ENCODE measurements around the gene DMPK. TPM values are rescaled to one million over a fixed set of nuclear protein-coding genes. Genes with fewer than 3 reads are reported as not detected.
"Not testable (repeated sequence)": the region's sequence is repeated elsewhere in the genome, so short reads cannot be mapped to it uniquely, and the experiment has no call there.

DMPK gene
- total RNA-seq, 1 donor from 2014 or later, result 163 TPM

GRCh38 chr19:45814851-45815480 lies 32.7 kb upstream of the DMPK start, which contains the start of gene RSPH6A:
Gene RSPH6A, minus strand, starts transcription at chr19:45815308. Its CDS starts 132 bp downstream, at chr19:45815176.
- no peak for DNase-seq (ENCODE audit: low spot score)

- DNase-seq (ENCODE audit: low spot score), result no peak
Observed at GRCh38 chr19:45814166-45814780, 32.0 kb upstream of the DMPK start.

- no peak for DNase-seq (ENCODE audit: low spot score)
Observed at GRCh38 chr19:45812297-45812696, 30.0 kb upstream of the DMPK start.

- DNase-seq (ENCODE audit: low spot score), result no peak
Observed at GRCh38 chr19:45809643-45810159, 27.4 kb upstream of the DMPK start.

- no peak for DNase-seq (ENCODE audit: low spot score)
Observed at GRCh38 chr19:45805719-45806118, 23.4 kb upstream of the DMPK start.

- DNase-seq (ENCODE audit: low spot score), result no peak
Observed at GRCh38 chr19:45804959-45805230, 22.6 kb upstream of the DMPK start.

- DNase-seq (ENCODE audit: low spot score), result no peak
Observed at GRCh38 chr19:45804140-45804958, 22.1 kb upstream of the DMPK start.

- DNase-seq (ENCODE audit: low spot score), result no peak
Observed at GRCh38 chr19:45801603-45802175, 19.4 kb upstream of the DMPK start.

- no peak for DNase-seq (ENCODE audit: low spot score)
Observed at GRCh38 chr19:45800070-45800553, 17.8 kb upstream of the DMPK start.

GRCh38 chr19:45799541-45799940 lies 17.3 kb upstream of the DMPK start:
- DNase-seq (ENCODE audit: low spot score), result not testable (repeated sequence)

GRCh38 chr19:45798995-45799517 lies 16.8 kb upstream of the DMPK start:
- DNase-seq (ENCODE audit: low spot score), result peak; percentile 56

GRCh38 chr19:45794627-45795026 lies 12.3 kb upstream of the DMPK start:
- DNase-seq (ENCODE audit: low spot score), result no peak

GRCh38 chr19:45793876-45794275 lies 11.6 kb upstream of the DMPK start:
- no peak for DNase-seq (ENCODE audit: low spot score)

GRCh38 chr19:45793178-45793564 lies 10.9 kb upstream of the DMPK start:
- no peak for DNase-seq (ENCODE audit: low spot score)

GRCh38 chr19:45792470-45793177 lies 10.3 kb upstream of the DMPK start, which contains the start of gene DMWD:
Gene DMWD, minus strand, starts transcription at chr19:45792845. Its CDS starts 89 bp downstream, at chr19:45792756.
- peak; percentile 100 for DNase-seq (ENCODE audit: low spot score)

- DNase-seq (ENCODE audit: low spot score), result no peak
Observed at GRCh38 chr19:45791744-45792469, 9.6 kb upstream of the DMPK start.

GRCh38 chr19:45790942-45791341 lies 8.7 kb upstream of the DMPK start:
- DNase-seq (ENCODE audit: low spot score), result no peak

- no peak for DNase-seq (ENCODE audit: low spot score)
Observed at GRCh38 chr19:45789035-45789786, 6.9 kb upstream of the DMPK start.

- DNase-seq (ENCODE audit: low spot score), result no peak
Observed at GRCh38 chr19:45786533-45786894, 4.2 kb upstream of the DMPK start.

Data from mucosa of gallbladder (tissue), 1 donor.